ENCODE results near the gene TSACC.

- TF ChIP-seq POLR2A (IDR thresholded peaks at IDR 0.05) (no peak), CTCF (IDR thresholded peaks at IDR 0.05) (no peak)
Observed at GRCh38 chr1:156387870-156388173, 49.5 kb downstream of the TSACC start.
